GM23248 (cell line): ENCODE data around the gene PNMT. TPM values are rescaled to one million over a fixed set of nuclear protein-coding genes. Genes with fewer than 3 reads are reported as not detected.

Experiments
- DNase-seq: peaks from one replicate; pipeline ENCODE4 v3.0.0-alpha.2; 2015
- H2AFZ ChIP-seq: fragments of 200-600 bp; sonication (generic); 2 replicates; pipeline ENCODE4 v1.6.1; 2016; ENCODE audit warnings: antibody characterized with exemption
- H3F3A ChIP-seq: fragments of 200-600 bp; sonication (generic); 2 replicates; pipeline ENCODE4 v1.6.1; 2016; ENCODE audit warnings: mild to moderate bottlenecking, antibody characterized with exemption, mixed run types; ENCODE audit not compliant: insufficient read depth
- H3K27ac ChIP-seq: fragments of 200-600 bp; sonication (generic); 2 replicates; pipeline ENCODE4 v1.5.1; 2016; ENCODE audit warnings: mild to moderate bottlenecking
- H3K27me3 ChIP-seq: fragments of 200-600 bp; sonication (generic); replicated peaks from 2 replicates; pipeline ENCODE4 v1.6.1; 2016; ENCODE audit warnings: mild to moderate bottlenecking; ENCODE audit not compliant: insufficient read depth
- H3K36me3 ChIP-seq: fragments of 200-600 bp; sonication (generic); 2 replicates; pipeline ENCODE4 v1.6.1; 2016; ENCODE audit warnings: low read depth, mild to moderate bottlenecking
- H3K4me1 ChIP-seq: fragments of 200-600 bp; sonication (generic); 2 replicates; pipeline ENCODE4 v1.6.1; 2016; ENCODE audit warnings: mild to moderate bottlenecking; ENCODE audit not compliant: insufficient read depth
- H3K4me2 ChIP-seq: fragments of 200-600 bp; sonication (generic); one replicate; pipeline ENCODE4 v1.6.1; 2016; ENCODE audit warnings: mild to moderate bottlenecking; ENCODE audit not compliant: unreplicated experiment
- H3K4me3 ChIP-seq: fragments of 200-600 bp; sonication (generic); 2 replicates; pipeline ENCODE4 v1.5.1; 2016; ENCODE audit warnings: mild to moderate bottlenecking
- H3K79me2 ChIP-seq: fragments of 200-600 bp; sonication (generic); 2 replicates; pipeline ENCODE4 v1.6.1; 2016; ENCODE audit warnings: mild to moderate bottlenecking; ENCODE audit not compliant: insufficient read depth
- H3K9ac ChIP-seq: fragments of 200-600 bp; sonication (generic); 2 replicates; pipeline ENCODE4 v1.6.1; 2016; ENCODE audit warnings: mild to moderate bottlenecking
- H3K9me2 ChIP-seq: fragments of 200-600 bp; sonication (generic); 2 replicates; pipeline ENCODE4 v1.6.1; 2016; ENCODE audit warnings: mixed run types, mild to moderate bottlenecking, moderate library complexity; ENCODE audit not compliant: insufficient read depth
- H3K9me3 ChIP-seq: fragments of 200-600 bp; sonication (generic); one replicate; pipeline ENCODE4 v1.6.1; 2017; ENCODE audit warnings: low read depth
- H4K20me1 ChIP-seq: fragments of 200-600 bp; sonication (generic); 2 replicates; pipeline ENCODE4 v1.6.0; 2016; ENCODE audit not compliant: insufficient read depth
- EZH2 ChIP-seq: fragments of 200-600 bp; sonication (generic); IDR thresholded peaks from 2 replicates; pipeline ENCODE4 v1.6.1; 2018; ENCODE audit warnings: antibody characterized with exemption, mild to moderate bottlenecking; ENCODE audit not compliant: insufficient read depth, poor library complexity, severe bottlenecking
- EZH2phosphoT487 ChIP-seq: fragments of 200-600 bp; sonication (generic); IDR thresholded peaks from 2 replicates; pipeline ENCODE4 v1.6.1; 2018; ENCODE audit warnings: antibody characterized with exemption, moderate library complexity, mild to moderate bottlenecking, low read depth; ENCODE audit not compliant: insufficient read depth
- WGBS, 2 experiments: methylation state at CpG; one replicate each; pipeline ENCODE4 v1.1.6; 2015 to 2017; ENCODE audit warnings: low lambda C conversion rate in 2 of 2, low coverage in 1 of 2; ENCODE audit errors: missing lambda C conversion rate in 2 of 2; 5-methylcytosine and 5-hydroxymethylcytosine counted together
- in situ Hi-C: fragments of 300-500 bp; cut with MboI; formaldehyde crosslinking; loops from 2 replicates; pipeline ENCODE4 v1.15.0; 2020
- polyA plus RNA-seq: library from polyadenylated mRNA; unstranded; fragments of >200 nt; fragmentation: Nextera tagmentation; extraction: Ambion mirVana; gene quantifications from 2 replicates; pipeline ENCODE4 v1.2.1, GENCODE V29; 2016
- total RNA-seq: library from RNA; depleted of rRNA; stranded (reverse); fragments of >200 nt; shearing (Covaris generic); gene quantifications from 2 replicates; pipeline ENCODE4 v1.2.3, GENCODE V29; 2014

Gene PNMT
- total and polyA plus RNA-seq, 2 experiments from 2014 or later = not detected

DNA sequence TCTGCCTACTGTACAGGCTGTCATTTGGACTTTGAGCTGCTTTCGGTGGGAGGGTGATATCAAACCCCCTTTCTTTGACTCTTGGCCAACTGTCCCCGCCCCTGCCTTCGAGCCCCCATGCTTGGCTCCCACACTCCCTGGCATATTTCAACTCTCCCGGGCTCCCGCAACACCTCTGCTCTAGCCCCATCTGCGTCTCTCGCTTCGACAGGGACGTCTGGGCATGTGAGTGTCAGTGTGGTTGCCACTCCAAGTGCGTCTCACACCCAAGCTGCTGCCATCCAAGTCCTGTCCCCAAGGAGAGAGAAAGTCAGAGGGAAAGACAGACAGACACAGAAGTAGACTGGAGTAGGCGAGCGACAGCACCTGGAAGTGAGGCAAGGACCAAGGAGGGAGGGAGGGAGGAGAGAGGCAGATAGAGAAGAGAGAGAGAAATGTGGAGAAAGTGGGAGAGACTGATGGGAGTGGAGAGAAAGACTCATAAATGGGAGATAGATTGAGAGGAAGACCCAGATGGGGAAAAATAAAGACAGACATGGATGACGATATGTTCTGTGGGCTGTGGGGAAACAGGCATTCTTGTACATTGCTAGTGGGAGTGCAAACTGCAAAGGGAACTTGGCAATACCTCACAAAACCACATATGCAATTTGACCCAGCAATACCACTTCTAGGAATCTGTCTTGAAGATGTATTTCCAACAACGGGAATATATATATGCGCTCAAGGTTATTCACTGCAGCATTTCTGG, 19.5 kb upstream of the PNMT start:
- Histone ChIP-seq H3K27me3 (no peaks in the 10 kb centered on the region), H4K20me1 (0 out of 2 replicates have a peak, but pooled peaks cover 2% of the 10 kb centered on the region), H3K27ac (no peak overlapping the region), H3K4me1 (no peaks in the 10 kb centered on the region), H2AFZ (no peak overlapping the region), H3K79me2 (peaks cover 62% of the 10 kb centered on the region), H3K9me3 (no peaks in the 10 kb centered on the region), H3K9me2 (no peaks in the 10 kb centered on the region), H3K4me3 (no peak overlapping the region), H3K36me3 (no peaks in the 10 kb centered on the region), H3K9ac (no peak overlapping the region), H3F3A (no peaks in the 10 kb centered on the region), H3K4me2 (no peak overlapping the region)
- WGBS, 2 experiments = 79 to 80% methylated on average over 15 of the region's 15 CpGs
- in situ Hi-C loops = no loop called here
- TF ChIP-seq EZH2phosphoT487 (no peak), EZH2 (no peak)
- no peak for DNase-seq

DNA sequence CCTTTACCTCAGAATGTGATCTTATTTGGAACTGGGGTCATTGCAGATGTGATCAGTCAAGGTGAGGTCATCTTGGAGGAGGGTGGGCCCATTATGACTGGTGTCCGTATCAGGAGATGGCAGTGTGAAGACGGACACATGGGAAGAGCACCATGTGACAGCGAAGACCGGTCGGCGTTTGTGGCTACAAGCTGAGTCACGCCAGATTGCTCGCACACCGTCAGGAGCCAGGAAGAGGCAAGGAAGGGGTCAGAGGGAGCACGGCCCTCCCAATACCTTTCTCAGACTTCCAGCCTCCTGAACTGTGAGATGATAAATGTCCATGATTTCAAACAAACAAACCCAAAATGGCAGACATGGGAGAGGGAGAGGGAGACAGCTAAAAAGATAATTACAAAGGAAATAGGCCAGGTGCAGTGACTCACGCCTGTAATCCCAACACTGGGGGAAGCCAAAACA, 18.1 kb upstream of the PNMT start:
- Histone ChIP-seq H3K4me2 (no peak overlapping the region), H3K4me3 (no peak overlapping the region), H3K79me2 (peaks cover 59% of the 10 kb centered on the region), H3K27ac (no peak overlapping the region), H3K36me3 (no peaks in the 10 kb centered on the region), H3K27me3 (no peaks in the 10 kb centered on the region), H3K9me3 (no peaks in the 10 kb centered on the region), H3K9ac (no peak overlapping the region), H3K4me1 (no peaks in the 10 kb centered on the region), H4K20me1 (0 out of 2 replicates have a peak, but pooled peaks cover 2% of the 10 kb centered on the region), H3K9me2 (no peaks in the 10 kb centered on the region), H2AFZ (no peak overlapping the region), H3F3A (no peaks in the 10 kb centered on the region)
- in situ Hi-C loops = no loop called here
- WGBS, 2 experiments = 86 to 92% methylated on average over 11 of the region's 11 CpGs
- TF ChIP-seq EZH2 (no peak), EZH2phosphoT487 (no peak)
- DNase-seq = no peak

DNA sequence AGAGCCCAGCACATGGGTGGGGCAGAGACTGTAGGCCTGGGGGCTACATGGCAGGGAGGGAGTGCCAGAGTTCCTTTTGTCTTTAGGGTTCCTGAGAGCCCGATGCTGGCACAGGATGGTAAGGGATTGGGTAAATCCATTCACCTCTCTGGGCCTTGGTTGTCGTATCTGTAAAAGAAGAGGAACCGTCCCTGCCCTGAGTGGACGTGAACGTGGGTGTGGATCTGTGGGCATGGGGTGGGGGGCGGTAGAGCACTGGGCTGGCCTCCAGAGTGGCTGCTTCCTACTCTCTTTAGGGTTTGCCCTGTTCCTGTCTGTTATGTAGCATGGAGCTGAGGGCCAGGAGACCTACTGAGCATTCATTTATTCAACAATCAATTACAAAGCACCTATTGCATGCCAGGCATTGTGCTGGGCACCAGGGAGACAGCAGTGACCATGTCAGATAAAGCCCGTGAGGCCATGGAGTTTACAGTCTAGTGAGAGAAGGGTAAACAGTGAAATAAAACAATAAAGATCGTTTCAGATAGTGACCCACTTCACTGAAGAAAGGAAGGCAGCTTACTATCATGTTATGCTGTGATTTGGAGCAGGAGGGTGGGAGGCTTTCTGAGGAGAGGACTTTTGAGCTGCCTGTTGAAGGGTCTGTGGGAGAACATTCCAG, 16.2 kb upstream of the PNMT start:
- Histone ChIP-seq H3K27me3 (no peaks in the 10 kb centered on the region), H3K4me2 (no peak overlapping the region), H3K36me3 (no peaks in the 10 kb centered on the region), H3K27ac (no peak overlapping the region), H3K9me3 (no peaks in the 10 kb centered on the region), H3K4me3 (no peak overlapping the region), H3K79me2 (peaks cover 41% of the 10 kb centered on the region), H2AFZ (no peak overlapping the region), H3F3A (no peaks in the 10 kb centered on the region), H3K9ac (no peak overlapping the region), H4K20me1 (no peaks in the 10 kb centered on the region), H3K4me1 (no peaks in the 10 kb centered on the region), H3K9me2 (no peaks in the 10 kb centered on the region)
- 87 to 90% methylated on average over 8 of the region's 8 CpGs for WGBS, 2 experiments
- in situ Hi-C loops = no loop called here
- TF ChIP-seq EZH2phosphoT487 = no peak
- DNase-seq = no peak

DNA sequence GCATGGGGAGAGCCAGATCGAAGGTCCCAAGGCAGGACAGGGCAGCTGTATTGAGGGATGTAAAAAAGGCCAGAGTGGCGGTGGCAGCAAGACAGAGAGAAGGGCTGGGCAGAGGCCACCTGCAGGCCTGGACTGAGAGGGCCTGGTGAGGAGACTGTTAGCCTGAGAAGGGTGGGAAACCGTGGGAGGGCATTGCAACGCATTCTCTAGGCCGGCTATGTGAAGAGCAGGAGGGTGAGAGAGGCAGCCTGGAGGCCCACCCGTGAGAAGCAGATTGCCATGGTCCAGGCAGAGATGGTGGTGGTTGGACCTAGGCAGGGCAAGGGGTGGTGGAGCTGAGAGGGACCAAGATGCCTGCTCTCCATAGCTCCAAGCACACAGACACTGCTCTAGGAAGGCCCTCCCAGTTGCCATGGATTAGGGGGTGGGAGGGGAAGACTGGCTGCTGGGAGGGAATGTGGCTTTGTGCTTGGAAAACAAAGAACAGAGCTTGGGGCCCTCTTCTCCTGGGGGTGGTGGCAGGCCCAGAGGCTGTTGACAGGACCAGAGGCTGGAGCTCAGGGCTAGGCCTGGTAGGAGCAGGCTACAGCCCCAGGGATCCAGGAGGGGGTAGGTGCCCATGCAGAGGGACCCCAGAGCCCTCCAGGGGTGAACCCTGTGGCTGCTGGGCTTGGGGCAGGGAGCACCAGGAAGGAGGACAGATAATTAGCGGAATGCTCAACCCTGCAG, 15.5 kb upstream of the PNMT start:
- H3K36me3 ChIP-seq = no peaks in the 10 kb centered on the region
- no peaks in the 10 kb centered on the region for H3K4me1 ChIP-seq
- no peaks in the 10 kb centered on the region for H3F3A ChIP-seq
- WGBS, 2 experiments = 56 to 89% methylated on average over 5 to 7 of the region's 7 CpGs
- no peaks in the 10 kb centered on the region for H3K9me3 ChIP-seq
- in situ Hi-C loops = no loop called here
- no peak for DNase-seq
- H4K20me1 ChIP-seq = no peaks in the 10 kb centered on the region
- H3K79me2 ChIP-seq = peaks cover 34% of the 10 kb centered on the region
- H3K27me3 ChIP-seq = no peaks in the 10 kb centered on the region
- no peak overlapping the region for H3K9ac ChIP-seq
- H3K4me3 ChIP-seq = no peak overlapping the region
- H3K27ac ChIP-seq = no peak overlapping the region
- H2AFZ ChIP-seq = no peak overlapping the region
- no peak overlapping the region for H3K4me2 ChIP-seq
- H3K9me2 ChIP-seq = no peaks in the 10 kb centered on the region
- TF ChIP-seq EZH2phosphoT487 (no peak), EZH2 (no peak)
